ENCODE data around the gene GLRA1. TPM values are rescaled to one million over a fixed set of nuclear protein-coding genes. Genes with fewer than 3 reads are reported as not detected.

GLRA1 gene
- not detected for total RNA-seq

- DNase-seq (ENCODE audit: low spot score) (no peak), ATAC-seq (peak; percentile 84)
Observed at GRCh38 chr5:151924564-151925301, at the start of gene GLRA1. Gene GLRA1, minus strand, starts transcription at chr5:151924851. Its CDS starts 302 bp downstream, at chr5:151924549.

- DNase-seq (ENCODE audit: low spot score), result no peak
- no peak for ATAC-seq
Observed at GRCh38 chr5:151970885-151971284, 46.2 kb upstream of the GLRA1 start.

- ATAC-seq (no peak), DNase-seq (ENCODE audit: low spot score) (no peak)
Observed at GRCh38 chr5:151967865-151968264, 43.2 kb upstream of the GLRA1 start.

GRCh38 chr5:151966046-151966445 is 41.4 kb upstream of the GLRA1 start:
- DNase-seq (ENCODE audit: low spot score) (no peak), ATAC-seq (no peak)

- ATAC-seq (no peak), DNase-seq (ENCODE audit: low spot score) (no peak)
Observed at GRCh38 chr5:151964471-151964870, 39.8 kb upstream of the GLRA1 start.

- ATAC-seq (no peak), DNase-seq (ENCODE audit: low spot score) (no peak)
Observed at GRCh38 chr5:151961557-151961956, 36.9 kb upstream of the GLRA1 start.

- no peak for ATAC-seq
- DNase-seq (ENCODE audit: low spot score), result no peak
Observed at GRCh38 chr5:151958111-151958510, 33.5 kb upstream of the GLRA1 start.

GRCh38 chr5:151956725-151957124 is 32.1 kb upstream of the GLRA1 start:
- ATAC-seq (no peak), DNase-seq (ENCODE audit: low spot score) (no peak)

- DNase-seq (ENCODE audit: low spot score), result no peak
Observed at GRCh38 chr5:151954255-151954654, 29.6 kb upstream of the GLRA1 start.

GRCh38 chr5:151953833-151954232 is 29.2 kb upstream of the GLRA1 start:
- DNase-seq (ENCODE audit: low spot score) (no peak), ATAC-seq (no peak)

More at GRCh38 chr5:151954255-151954654, 29.6 kb upstream of the GLRA1 start:
- ATAC-seq, result no peak

- ATAC-seq, result no peak
- no peak for DNase-seq (ENCODE audit: low spot score)
Observed at GRCh38 chr5:151952238-151952637, 27.6 kb upstream of the GLRA1 start.

GRCh38 chr5:151950706-151951105 is 26.1 kb upstream of the GLRA1 start:
- no peak for DNase-seq (ENCODE audit: low spot score)
- no peak for ATAC-seq

GRCh38 chr5:151949701-151950308 is 25.2 kb upstream of the GLRA1 start:
- no peak for DNase-seq (ENCODE audit: low spot score)

GRCh38 chr5:151949113-151949512 is 24.5 kb upstream of the GLRA1 start:
- ATAC-seq (no peak), DNase-seq (ENCODE audit: low spot score) (no peak)

More at GRCh38 chr5:151949701-151950308, 25.2 kb upstream of the GLRA1 start:
- no peak for ATAC-seq

GRCh38 chr5:151947931-151948608 is 23.4 kb upstream of the GLRA1 start:
- ATAC-seq, result no peak
- DNase-seq (ENCODE audit: low spot score), result no peak

- DNase-seq (ENCODE audit: low spot score), result no peak
- no peak for ATAC-seq
Observed at GRCh38 chr5:151937851-151938250, 13.2 kb upstream of the GLRA1 start.

GRCh38 chr5:151935135-151935695 is 10.6 kb upstream of the GLRA1 start:
- no peak for ATAC-seq
- no peak for DNase-seq (ENCODE audit: low spot score)

- ATAC-seq (no peak), DNase-seq (ENCODE audit: low spot score) (no peak)
Observed at GRCh38 chr5:151931260-151931659, 6.6 kb upstream of the GLRA1 start.

GRCh38 chr5:151926188-151926587 is 1.5 kb upstream of the GLRA1 start:
- DNase-seq (ENCODE audit: low spot score) (no peak), ATAC-seq (no peak)

- ATAC-seq (no peak), DNase-seq (ENCODE audit: low spot score) (no peak)
Observed at GRCh38 chr5:151925340-151925739, 689 bp upstream of the GLRA1 start.

GRCh38 chr5:151923866-151924476 is 680 bp downstream of the GLRA1 start:
- ATAC-seq (peak; percentile 58), DNase-seq (ENCODE audit: low spot score) (no peak)

Measured in left lobe of liver (tissue), 2 donors.